Heart right ventricle (tissue), 16 donors: Measurements from ENCODE around the gene SH2D3C. TPM values are rescaled to one million over a fixed set of nuclear protein-coding genes. Genes with fewer than 3 reads are reported as not detected.

Source experiments
- ATAC-seq, 8 donors: fragments of 200-7000 bp; cut with Tn5 transposase; one replicate each; pipeline ENCODE4 v1.9.1; 2020; ENCODE audit warnings: mild to moderate bottlenecking in 8 of 8, moderate library complexity in 8 of 8, moderate number of reproducible peaks in 1 of 8
- DNase-seq, 2 donors: peaks; one replicate each; pipeline ENCODE4 v3.0.0-alpha.2; 2020
- H3K27ac ChIP-seq, 10 donors: fragments of 200-600 bp; sonication (generic) in 2 of 10; one replicate each; pipeline versions ENCODE4 v1.5.0 to v1.8.0; 2020 to 2022; ENCODE audit warnings: mild to moderate bottlenecking in 3 of 10
- H3K27me3 ChIP-seq, 7 donors: fragments of 200-600 bp; one replicate each; pipeline ENCODE4 v1.8.0; 2021 to 2022; ENCODE audit warnings: mild to moderate bottlenecking in 2 of 7
- H3K36me3 ChIP-seq, 9 donors: fragments of 200-600 bp; sonication (generic) in 1 of 9; one replicate each; pipeline versions ENCODE4 v1.5.0 to v1.8.0; 2020 to 2022; ENCODE audit warnings: mild to moderate bottlenecking in 2 of 9
- H3K4me1 ChIP-seq, 9 donors: fragments of 200-600 bp; sonication (generic) in 1 of 9; one replicate each; pipeline versions ENCODE4 v1.5.0 to v1.8.0; 2020 to 2022; ENCODE audit warnings: mild to moderate bottlenecking in 4 of 9
- H3K4me3 ChIP-seq, 10 donors: fragments of 200-600 bp; sonication (generic) in 2 of 10; one replicate each; pipeline versions ENCODE4 v1.5.0 to v1.8.0; 2020 to 2022; ENCODE audit warnings: mild to moderate bottlenecking in 7 of 10, moderate library complexity in 2 of 10
- H3K9me3 ChIP-seq, 11 donors: fragments of 200-600 bp in 10 of 11; sonication (generic) in 2 of 11; one replicate each; pipeline versions ENCODE4 v1.5.0 to v1.8.0; 2013 to 2022; ENCODE audit warnings: mild to moderate bottlenecking in 2 of 11, control low read depth in 1 of 11, moderate library complexity in 1 of 11
- CTCF ChIP-seq, 9 donors: fragments of 200-600 bp; sonication (generic) in 2 of 9; IDR thresholded peaks; one replicate each; pipeline versions ENCODE4 v1.5.0 to v1.8.0; 2021 to 2022; ENCODE audit warnings: antibody characterized with exemption in 9 of 9, mild to moderate bottlenecking in 5 of 9, moderate library complexity in 1 of 9
- WGBS, 2 donors: extraction: QIAGEN DNeasy Blood & Tissue Kit; methylation state at CpG; one replicate each; pipeline ENCODE4 v1.1.7; 2013; ENCODE audit warnings: inconsistent platforms in 1 of 2; 5-methylcytosine and 5-hydroxymethylcytosine counted together
- intact Hi-C, 10 donors: fragments of 100-400 bp; cut with DNase I; formaldehyde crosslinking; loops; one replicate each; pipeline versions ENCODE4 v1.11.1 to v1.14.2; 2022
- polyA plus RNA-seq, 2 donors: library from polyadenylated mRNA; stranded (reverse); fragments of 200-250 nt; gene quantifications; one replicate each; pipeline ENCODE4 v1.2.3, GENCODE V29; 2013
- total RNA-seq, 10 donors: library from RNA; stranded (reverse); fragmentation: NEBNext Ultra II Directional in 3 of 10; extraction: Animal tissue kit (Norgen Biotek cat#: 25700) in 3 of 10; gene quantifications; one replicate each; pipeline versions ENCODE4 v1.2.1 to v1.2.4, GENCODE V29; 2021 to 2023
- donor health status: Arrhythmogenic right ventricular cardiomyopathy.
- donor health status: ischemic (EF 13 %, LVEDD 7.1; RV severe dilation, severe dysfunction).
- donor health status: healthy with polysubstance abuse.
- donor health status: DM: no; HTN: yes; CAD: no.
- donor health status: DM: no; HTN: no; CAD: no.
- donor health status: ischemic (EF 25% LVEDD 6.9; RV normal size, moderate dysfunction).
- donor health status: ischemic (EF 25% LVEDD 5.7; RV mildly dilated, moderate dysfunction).
- donor health status: healthy.
- donor health status: DM: yes; HTN: yes; CAD: no.
- donor health status: Ischemic cardiomyopathy.
- donor health status: ischemic (EF 35%, LVEDD 5.7; RV mildly dilated, moderate dysfunction).
- donor health status: nonischemic (EF 11% LVEDD 7.7; RV severe dilation, severe dysfunction).
- donor health status: DM: yes; HTN: yes; CAD: no.
- donor health status: PGD.
- donor health status: ischemic (EF 29% LVEDD 5.4; RV normal size, mild dysfunction).
- donor health status: nonischemic (EF 23%, LVEDD 6.1; RV moderate dilation, normal function).

Gene SH2D3C
- total and polyA plus RNA-seq, 12 donors: 10.9 to 36.7 (median 18.8) TPM

DNA sequence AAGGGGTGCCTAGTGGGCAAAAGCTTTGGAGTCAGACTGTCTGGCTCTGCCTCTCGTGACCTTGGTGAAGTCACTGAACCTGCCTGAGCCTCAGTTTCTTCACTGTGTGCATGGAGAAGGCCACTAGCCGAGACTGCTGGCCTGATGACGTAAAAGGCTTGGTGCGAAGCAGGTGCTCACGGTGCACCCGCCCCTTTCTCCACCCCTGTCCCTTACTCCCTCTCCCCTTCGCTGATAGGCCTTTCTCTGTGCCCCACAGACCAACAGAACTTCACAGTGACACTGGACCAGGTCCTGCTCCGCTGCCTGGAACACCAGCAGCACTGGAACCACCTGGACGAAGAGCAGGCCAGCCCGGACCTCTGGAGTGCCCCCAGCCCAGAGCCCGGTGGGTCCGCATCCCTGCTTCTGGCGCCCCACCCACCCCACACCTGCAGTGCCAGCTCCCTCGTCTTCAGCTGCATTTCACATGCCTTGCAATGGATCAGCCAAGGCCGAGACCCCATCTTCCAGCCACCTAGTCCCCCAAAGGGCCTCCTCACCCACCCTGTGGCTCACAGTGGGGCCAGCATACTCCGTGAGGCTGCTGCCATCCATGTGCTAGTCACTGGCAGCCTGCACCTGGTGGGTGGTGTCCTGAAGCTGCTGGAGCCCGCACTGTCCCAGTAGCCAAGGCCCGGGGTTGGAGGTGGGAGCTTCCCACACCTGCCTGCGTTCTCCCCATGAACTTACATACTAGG, 34.6 kb upstream of the SH2D3C start:
- DNase-seq: no peak
- no peak for TF ChIP-seq CTCF (IDR thresholded peaks at IDR 0.05)
- H3K4me1 ChIP-seq: peaks cover 0 to 52% (median 13%) of the 10 kb centered on the region in 9 donors
- peak overlapping the region in 5 of 10 donors; percentile 1 to 66 (median 57) for H3K27ac ChIP-seq
- 82 to 83% methylated on average over 19 of the region's 19 CpGs for WGBS, 2 donors
- peak in 6 of 8 donors; percentile 0 to 17 (median 1) for ATAC-seq
- H3K9me3 ChIP-seq: no peaks in the 10 kb centered on the region
- intact Hi-C loops: loop anchor here in 1 of 10 donors (5.0 kb wide), 1 partner anchor 59 kb away; no protein-coding TSS in a partner anchor
- no peaks in the 10 kb centered on the region for H3K27me3 ChIP-seq
- no peak overlapping the region for H3K4me3 ChIP-seq
- H3K36me3 ChIP-seq: peaks cover 0 to 97% (median 68%) of the 10 kb centered on the region in 9 donors

- no peak for TF ChIP-seq CTCF (IDR thresholded peaks at IDR 0.05)
- DNase-seq (no peak), ATAC-seq (no peak)
- Histone ChIP-seq H3K36me3 (peaks cover 0 to 97% (median 64%) of the 10 kb centered on the region in 9 donors), H3K27me3 (no peaks in the 10 kb centered on the region), H3K4me3 (no peak overlapping the region), H3K27ac (peak overlapping the region in 2 of 10 donors; percentile 31 to 58), H3K9me3 (no peaks in the 10 kb centered on the region), H3K4me1 (peaks cover 0 to 41% (median 9%) of the 10 kb centered on the region in 9 donors)
- 83 to 88% methylated on average over 6 of the region's 6 CpGs for WGBS, 2 donors
- intact Hi-C loops: loop anchor here in 1 of 10 donors (5.0 kb wide), 1 partner anchor 60 kb away; no protein-coding TSS in a partner anchor
These were observed 33.5 kb upstream of the SH2D3C start for GRCh38 chr9:127812011-127812410.

- peak overlapping the region in 4 of 10 donors; percentile 19 to 50 (median 42) for H3K27ac ChIP-seq
- DNase-seq (no peak), ATAC-seq (no peak)
- no peaks in the 10 kb centered on the region for H3K9me3 ChIP-seq
- peaks cover 0 to 97% (median 50%) of the 10 kb centered on the region in 9 donors for H3K36me3 ChIP-seq
- no peak for TF ChIP-seq CTCF (IDR thresholded peaks at IDR 0.05)
- peaks cover 0 to 33% (median 9%) of the 10 kb centered on the region in 9 donors for H3K4me1 ChIP-seq
- H3K4me3 ChIP-seq: no peak overlapping the region
- intact Hi-C loops: loop anchor here in 1 of 10 donors (5.0 kb wide), 1 partner anchor 62 kb away; no protein-coding TSS in a partner anchor
- no peaks in the 10 kb centered on the region for H3K27me3 ChIP-seq
- WGBS, 2 donors: 95 to 97% methylated on average over 10 of the region's 10 CpGs
These were observed 32.1 kb upstream of the SH2D3C start for GRCh38 chr9:127810378-127811187.
